Gastroesophageal sphincter (tissue), 4 donors: ENCODE results near the gene RGL1. TPM values are rescaled to one million over a fixed set of nuclear protein-coding genes. Genes with fewer than 3 reads are reported as not detected.
"Not testable (repeated sequence)": the region's sequence is repeated elsewhere in the genome, so short reads cannot be mapped to it uniquely, and the experiment has no call there.

ENCODE experiments used
- ATAC-seq: fragments of 150-250 bp; one replicate; pipeline ENCODE4 v1.9.1; 2016; ENCODE audit warnings: mild to moderate bottlenecking, moderate library complexity
- H3K27ac ChIP-seq, 4 donors: fragments of 200-600 bp; sonication (generic) in 3 of 4; 1 replicate in 3 of 4; 2 replicates in 1 of 4; pipeline ENCODE4 v1.5.1; 2016 to 2019
- H3K27me3 ChIP-seq: fragments of 200-600 bp; sonication (generic); one replicate; pipeline ENCODE4 v1.5.1; 2019
- H3K36me3 ChIP-seq, 2 donors: fragments of 200-600 bp; sonication (generic); one replicate each; pipeline ENCODE4 v1.5.1; 2019; ENCODE audit warnings: control low read depth in 1 of 2
- H3K4me1 ChIP-seq, 3 donors: fragments of 200-600 bp; sonication (generic); 1 replicate in 2 of 3; 2 replicates in 1 of 3; pipeline ENCODE4 v1.5.1; 2016 to 2019; ENCODE audit warnings: control low read depth in 2 of 3
- H3K4me3 ChIP-seq, 2 donors: fragments of 200-600 bp; sonication (generic); one replicate each; pipeline ENCODE4 v1.5.1; 2019; ENCODE audit warnings: mild to moderate bottlenecking in 1 of 2, moderate library complexity in 1 of 2
- H3K9me3 ChIP-seq, 3 donors: fragments of 200-600 bp; sonication (generic); one replicate each; pipeline ENCODE4 v1.5.1; 2017 to 2019; ENCODE audit warnings: control low read depth in 2 of 3
- CTCF ChIP-seq, 4 experiments: fragments of 200-600 bp in 2 of 4; fragments of 450-650 bp in 2 of 4; sonication (generic) in 1 of 4; IDR thresholded peaks; one replicate each; pipeline ENCODE4 v1.5.1; 2017 to 2019; ENCODE audit warnings: antibody characterized with exemption in 4 of 4, mild to moderate bottlenecking in 2 of 4, moderate library complexity in 2 of 4
- EP300 ChIP-seq: sonication (generic); formaldehyde crosslinking; IDR thresholded peaks from one replicate; pipeline ENCODE4 v1.6.1; 2017; ENCODE audit warnings: antibody characterized with exemption, mild to moderate bottlenecking
- POLR2A ChIP-seq, 2 donors: fragments of 450-650 bp; IDR thresholded peaks; one replicate each; pipeline ENCODE4 v1.6.1; 2017; ENCODE audit warnings: antibody characterized with exemption in 2 of 2, mild to moderate bottlenecking in 2 of 2, moderate library complexity in 1 of 2
- POLR2AphosphoS5 ChIP-seq: sonication (generic); formaldehyde crosslinking; IDR thresholded peaks from one replicate; pipeline ENCODE4 v1.6.1; 2017; ENCODE audit warnings: antibody characterized with exemption
- WGBS, 2 donors: methylation state at CpG; one replicate each; pipeline ENCODE4 v1.1.5; 2018; ENCODE audit warnings: low coverage in 1 of 2; 5-methylcytosine and 5-hydroxymethylcytosine counted together
- total RNA-seq, 4 donors: library from RNA; depleted of rRNA; stranded (reverse); fragments of >200 nt; gene quantifications; one replicate each; pipeline ENCODE4 v1.1.0, GENCODE V29; 2016

The RGL1 gene
- total RNA-seq, 4 donors from 2014 or later, result 31.3 to 57.8 (median 38.9) TPM

DNA sequence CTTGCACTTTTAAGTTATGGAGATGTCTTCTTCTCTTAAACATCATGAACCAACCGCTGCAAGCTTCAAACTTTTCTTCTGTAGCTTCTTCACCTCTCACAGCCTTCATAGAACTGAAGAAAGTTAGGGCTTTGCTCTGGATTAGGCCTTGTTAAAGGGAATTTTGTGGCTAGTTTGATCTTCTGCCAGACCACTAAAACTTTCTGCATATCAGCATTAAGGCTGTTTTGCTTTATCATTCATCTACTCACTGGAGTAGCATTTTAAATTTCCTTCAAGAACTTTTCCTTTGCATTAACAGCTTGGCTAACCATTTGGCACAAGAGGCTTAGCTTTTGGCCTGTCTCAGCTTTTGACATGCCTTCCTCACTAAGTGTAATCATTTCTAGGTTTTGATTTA lies 43.0 kb upstream of the RGL1 start:
- H3K4me1 ChIP-seq, result no peaks in the 10 kb centered on the region
- ATAC-seq, result no peak
- no peaks in the 10 kb centered on the region for H3K27me3 ChIP-seq
- H3K27ac ChIP-seq, result no peak overlapping the region
- no peak overlapping the region for H3K4me3 ChIP-seq
- no peaks in the 10 kb centered on the region for H3K36me3 ChIP-seq
- peaks cover 0 to 6% (median 0%) of the 10 kb centered on the region in 3 donors for H3K9me3 ChIP-seq
- WGBS, 2 donors, result 100% methylated on average over 1 of the region's 1 CpG
- no peak for TF ChIP-seq POLR2A (IDR thresholded peaks at IDR 0.05)
- no peak for TF ChIP-seq CTCF (IDR thresholded peaks at IDR 0.05)
- no peak for TF ChIP-seq EP300

DNA sequence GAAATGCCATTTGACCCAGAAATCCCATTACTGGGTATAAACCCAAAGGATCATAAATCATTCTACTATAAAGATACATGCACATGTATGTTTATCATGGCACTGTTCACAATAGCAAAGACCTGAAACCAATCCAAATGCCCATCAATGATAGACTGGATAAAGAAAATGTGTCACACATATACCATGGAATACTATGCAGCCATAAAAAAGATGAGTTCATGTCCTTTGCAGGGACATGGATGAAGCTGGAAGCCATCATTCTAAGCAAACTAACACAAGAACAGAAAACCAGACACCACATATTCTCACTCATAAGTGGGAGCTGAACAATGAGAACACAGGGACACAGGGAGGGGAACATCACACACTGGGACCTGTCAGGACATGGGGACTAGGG lies 42.1 kb upstream of the RGL1 start:
- H3K27ac ChIP-seq, result not testable (repeated sequence)

DNA sequence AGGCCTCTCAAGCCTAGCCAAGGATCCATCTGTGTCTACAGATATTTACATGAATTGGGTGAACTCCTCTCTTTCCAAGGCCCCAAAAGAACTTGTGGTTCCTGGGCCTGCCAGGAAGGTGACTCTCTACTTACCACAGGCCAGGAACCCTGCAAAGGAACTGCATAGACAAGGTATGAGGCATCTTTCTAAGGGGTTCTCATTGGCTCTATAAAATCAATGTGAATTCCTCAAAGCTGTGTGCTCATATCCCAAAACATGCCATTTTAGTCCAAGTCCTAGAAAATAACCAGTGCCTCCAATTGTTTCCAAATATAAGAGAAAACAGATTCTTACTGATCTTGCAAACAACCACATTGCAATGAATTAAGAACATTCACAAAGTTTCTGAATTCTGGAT lies 39.9 kb upstream of the RGL1 start:
- H3K27ac ChIP-seq, result no peak overlapping the region
- no peaks in the 10 kb centered on the region for H3K4me1 ChIP-seq
- H3K27me3 ChIP-seq, result no peaks in the 10 kb centered on the region
- H3K36me3 ChIP-seq, result no peaks in the 10 kb centered on the region
- no peak for ATAC-seq
- no peak overlapping the region for H3K4me3 ChIP-seq
- TF ChIP-seq POLR2AphosphoS5 (no peak), EP300 (no peak), CTCF (IDR thresholded peaks at IDR 0.05) (no peak), POLR2A (IDR thresholded peaks at IDR 0.05) (no peak)
- peaks cover 0 to 6% (median 0%) of the 10 kb centered on the region in 3 donors for H3K9me3 ChIP-seq

More for the DNA sequence above, 42.1 kb upstream of the RGL1 start:
- H3K9me3 ChIP-seq, H3K27me3 ChIP-seq, ATAC-seq, H3K4me1 ChIP-seq, H3K4me3 ChIP-seq, H3K36me3 ChIP-seq: not testable (repeated sequence)

DNA sequence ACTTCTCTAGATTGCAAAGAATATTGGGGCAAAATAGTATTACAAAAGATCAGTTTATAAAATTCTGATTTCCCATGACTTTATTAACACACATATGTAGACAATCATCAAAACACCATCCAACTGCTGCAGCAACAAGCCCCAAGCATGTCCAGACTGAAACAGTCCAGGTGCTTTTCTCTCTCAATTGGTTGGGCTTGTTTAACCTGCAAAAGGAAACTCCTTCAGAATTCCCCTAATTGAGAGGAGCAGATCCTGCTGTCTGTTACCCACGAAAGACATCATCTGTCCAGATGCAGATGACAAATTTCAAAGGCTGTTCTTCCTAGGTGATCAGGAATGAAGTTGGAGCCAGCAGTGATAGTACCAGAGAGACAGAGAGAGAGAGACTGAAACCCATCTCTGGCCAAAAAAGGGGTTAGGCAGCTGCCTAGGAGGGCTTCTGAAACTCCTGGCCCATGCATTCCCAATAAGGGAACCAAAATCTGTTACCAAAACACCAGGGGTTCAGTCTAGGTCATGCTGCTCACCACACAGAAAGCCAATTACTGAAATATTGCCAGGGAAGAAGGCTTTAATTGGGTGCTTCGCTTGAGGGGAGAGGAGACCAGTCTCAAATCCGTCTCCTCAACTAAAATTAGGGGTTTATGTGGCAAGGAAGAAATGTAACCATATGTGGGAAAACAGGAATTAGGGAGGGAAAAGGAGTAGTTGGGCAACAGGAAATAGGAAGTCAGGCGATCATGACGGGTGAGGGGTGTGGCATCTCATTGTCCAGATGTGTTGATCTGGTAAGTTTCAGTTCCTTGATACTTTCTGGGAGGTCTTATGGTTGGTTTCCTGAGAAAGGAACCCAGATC lies 34.7 kb upstream of the RGL1 start:
- 71 to 79% methylated on average over 4 to 5 of the region's 5 CpGs for WGBS, 2 donors
- no peak overlapping the region for H3K27ac ChIP-seq
- H3K36me3 ChIP-seq, result no peaks in the 10 kb centered on the region
- H3K27me3 ChIP-seq, result no peaks in the 10 kb centered on the region
- no peak for ATAC-seq
- H3K4me3 ChIP-seq, result no peak overlapping the region
- H3K4me1 ChIP-seq, result no peaks in the 10 kb centered on the region
- peaks cover 0 to 4% (median 0%) of the 10 kb centered on the region in 3 donors for H3K9me3 ChIP-seq
- TF ChIP-seq EP300 (no peak), POLR2A (IDR thresholded peaks at IDR 0.05) (no peak), CTCF (IDR thresholded peaks at IDR 0.05) (no peak), POLR2AphosphoS5 (no peak)

DNA sequence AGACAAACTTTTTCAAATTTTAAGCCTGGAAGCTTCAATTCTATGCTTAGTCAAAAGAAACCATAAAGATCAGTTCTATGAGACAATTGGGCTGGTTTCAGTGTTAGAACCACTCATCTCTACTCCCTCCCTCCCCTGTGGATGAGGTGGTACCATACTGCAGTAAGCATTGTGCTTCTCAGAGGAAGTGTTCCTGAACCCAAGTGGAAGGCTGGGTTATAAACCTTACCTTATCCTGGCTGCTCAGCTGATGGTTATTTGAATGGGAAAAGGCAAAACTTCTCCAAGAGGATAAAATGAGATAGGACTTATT lies 34.1 kb upstream of the RGL1 start:
- TF ChIP-seq EP300, result no peak
- TF ChIP-seq CTCF (IDR thresholded peaks at IDR 0.05), result no peak
- no peak for TF ChIP-seq POLR2A (IDR thresholded peaks at IDR 0.05)
- TF ChIP-seq POLR2AphosphoS5, result no peak
- Histone ChIP-seq H3K4me3 (no peak overlapping the region), H3K27ac (no peak overlapping the region), H3K36me3 (no peaks in the 10 kb centered on the region), H3K4me1 (no peaks in the 10 kb centered on the region), H3K27me3 (no peaks in the 10 kb centered on the region), H3K9me3 (peaks cover 0 to 4% (median 0%) of the 10 kb centered on the region in 3 donors)
- ATAC-seq, result no peak
